Measurements from ENCODE around the gene PPP1R12A. TPM values are rescaled to one million over a fixed set of nuclear protein-coding genes. Genes with fewer than 3 reads are reported as not detected.

The PPP1R12A gene
- total and polyA plus RNA-seq, 9 of the 15 experiments (the other 6 are each of a cell fraction or from before 2014, with no cell fraction given) = 26.4 to 119 (median 53.3) TPM

DNA sequence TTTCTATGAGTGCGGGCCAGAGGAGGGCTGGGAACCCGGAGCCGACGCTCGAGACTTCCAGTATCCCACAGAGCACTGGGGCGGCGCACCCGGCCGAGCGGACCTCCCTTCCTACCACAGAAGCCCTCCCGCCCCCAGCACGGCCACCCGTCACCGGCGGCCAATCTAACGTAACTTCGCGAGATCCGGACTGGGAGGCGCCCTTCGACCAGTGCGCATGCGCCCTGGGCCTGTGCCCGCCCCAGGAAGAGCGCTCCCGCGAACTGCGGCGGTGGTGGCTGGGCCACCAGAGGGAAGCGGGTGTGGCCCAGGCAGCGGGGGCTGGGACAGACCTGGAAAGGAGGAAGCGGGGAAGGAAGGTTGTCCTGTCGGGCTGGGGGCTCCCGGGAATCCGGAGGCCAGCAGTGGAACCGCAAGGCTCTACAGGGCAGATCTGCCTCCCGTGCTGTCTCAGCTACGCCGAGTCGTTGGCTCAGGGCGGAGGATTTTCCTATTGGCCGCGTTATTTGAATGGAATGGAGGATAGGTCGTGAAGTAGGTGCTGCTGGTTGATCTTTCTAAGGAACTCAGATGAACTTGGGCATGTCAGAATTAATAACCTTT, at the start of gene PPP1R12A (continued):
- TF ChIP-seq, protein P1, sequence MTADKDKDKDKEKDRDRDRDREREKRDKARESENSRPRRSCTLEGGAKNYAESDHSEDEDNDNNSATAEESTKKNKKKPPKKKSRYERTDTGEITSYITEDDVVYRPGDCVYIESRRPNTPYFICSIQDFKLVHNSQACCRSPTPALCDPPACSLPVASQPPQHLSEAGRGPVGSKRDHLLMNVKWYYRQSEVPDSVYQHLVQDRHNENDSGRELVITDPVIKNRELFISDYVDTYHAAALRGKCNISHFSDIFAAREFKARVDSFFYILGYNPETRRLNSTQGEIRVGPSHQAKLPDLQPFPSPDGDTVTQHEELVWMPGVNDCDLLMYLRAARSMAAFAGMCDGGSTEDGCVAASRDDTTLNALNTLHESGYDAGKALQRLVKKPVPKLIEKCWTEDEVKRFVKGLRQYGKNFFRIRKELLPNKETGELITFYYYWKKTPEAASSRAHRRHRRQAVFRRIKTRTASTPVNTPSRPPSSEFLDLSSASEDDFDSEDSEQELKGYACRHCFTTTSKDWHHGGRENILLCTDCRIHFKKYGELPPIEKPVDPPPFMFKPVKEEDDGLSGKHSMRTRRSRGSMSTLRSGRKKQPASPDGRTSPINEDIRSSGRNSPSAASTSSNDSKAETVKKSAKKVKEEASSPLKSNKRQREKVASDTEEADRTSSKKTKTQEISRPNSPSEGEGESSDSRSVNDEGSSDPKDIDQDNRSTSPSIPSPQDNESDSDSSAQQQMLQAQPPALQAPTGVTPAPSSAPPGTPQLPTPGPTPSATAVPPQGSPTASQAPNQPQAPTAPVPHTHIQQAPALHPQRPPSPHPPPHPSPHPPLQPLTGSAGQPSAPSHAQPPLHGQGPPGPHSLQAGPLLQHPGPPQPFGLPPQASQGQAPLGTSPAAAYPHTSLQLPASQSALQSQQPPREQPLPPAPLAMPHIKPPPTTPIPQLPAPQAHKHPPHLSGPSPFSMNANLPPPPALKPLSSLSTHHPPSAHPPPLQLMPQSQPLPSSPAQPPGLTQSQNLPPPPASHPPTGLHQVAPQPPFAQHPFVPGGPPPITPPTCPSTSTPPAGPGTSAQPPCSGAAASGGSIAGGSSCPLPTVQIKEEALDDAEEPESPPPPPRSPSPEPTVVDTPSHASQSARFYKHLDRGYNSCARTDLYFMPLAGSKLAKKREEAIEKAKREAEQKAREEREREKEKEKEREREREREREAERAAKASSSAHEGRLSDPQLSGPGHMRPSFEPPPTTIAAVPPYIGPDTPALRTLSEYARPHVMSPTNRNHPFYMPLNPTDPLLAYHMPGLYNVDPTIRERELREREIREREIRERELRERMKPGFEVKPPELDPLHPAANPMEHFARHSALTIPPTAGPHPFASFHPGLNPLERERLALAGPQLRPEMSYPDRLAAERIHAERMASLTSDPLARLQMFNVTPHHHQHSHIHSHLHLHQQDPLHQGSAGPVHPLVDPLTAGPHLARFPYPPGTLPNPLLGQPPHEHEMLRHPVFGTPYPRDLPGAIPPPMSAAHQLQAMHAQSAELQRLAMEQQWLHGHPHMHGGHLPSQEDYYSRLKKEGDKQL (CRISPR knock-in tag; IDR thresholded peaks at IDR 0.05; ENCODE audit: borderline replicate concordance) = no peak
- TF ChIP-seq RBM17 (IDR thresholded peaks at IDR 0.05; ENCODE audit: borderline replicate concordance, low read depth, low read length) (no peak), ZBED1 (IDR thresholded peaks at IDR 0.05) (peak; percentile 78; the same call in 1 of the 2 replicates), FUS (optimal IDR thresholded peaks at IDR 0.05; ENCODE audit: low read depth, low read length) (no peak), NFE2L1 (tag; IDR thresholded peaks at IDR 0.05; ENCODE audit: borderline replicate concordance, low read depth) (no peak), ZNF143 (CRISPR knock-in tag; IDR thresholded peaks at IDR 0.05) (no peak)
- TF ChIP-seq, protein P2, sequence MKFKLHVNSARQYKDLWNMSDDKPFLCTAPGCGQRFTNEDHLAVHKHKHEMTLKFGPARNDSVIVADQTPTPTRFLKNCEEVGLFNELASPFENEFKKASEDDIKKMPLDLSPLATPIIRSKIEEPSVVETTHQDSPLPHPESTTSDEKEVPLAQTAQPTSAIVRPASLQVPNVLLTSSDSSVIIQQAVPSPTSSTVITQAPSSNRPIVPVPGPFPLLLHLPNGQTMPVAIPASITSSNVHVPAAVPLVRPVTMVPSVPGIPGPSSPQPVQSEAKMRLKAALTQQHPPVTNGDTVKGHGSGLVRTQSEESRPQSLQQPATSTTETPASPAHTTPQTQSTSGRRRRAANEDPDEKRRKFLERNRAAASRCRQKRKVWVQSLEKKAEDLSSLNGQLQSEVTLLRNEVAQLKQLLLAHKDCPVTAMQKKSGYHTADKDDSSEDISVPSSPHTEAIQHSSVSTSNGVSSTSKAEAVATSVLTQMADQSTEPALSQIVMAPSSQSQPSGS (CRISPR knock-in tag; IDR thresholded peaks at IDR 0.05) = no peak
- TF ChIP-seq, protein P3, sequence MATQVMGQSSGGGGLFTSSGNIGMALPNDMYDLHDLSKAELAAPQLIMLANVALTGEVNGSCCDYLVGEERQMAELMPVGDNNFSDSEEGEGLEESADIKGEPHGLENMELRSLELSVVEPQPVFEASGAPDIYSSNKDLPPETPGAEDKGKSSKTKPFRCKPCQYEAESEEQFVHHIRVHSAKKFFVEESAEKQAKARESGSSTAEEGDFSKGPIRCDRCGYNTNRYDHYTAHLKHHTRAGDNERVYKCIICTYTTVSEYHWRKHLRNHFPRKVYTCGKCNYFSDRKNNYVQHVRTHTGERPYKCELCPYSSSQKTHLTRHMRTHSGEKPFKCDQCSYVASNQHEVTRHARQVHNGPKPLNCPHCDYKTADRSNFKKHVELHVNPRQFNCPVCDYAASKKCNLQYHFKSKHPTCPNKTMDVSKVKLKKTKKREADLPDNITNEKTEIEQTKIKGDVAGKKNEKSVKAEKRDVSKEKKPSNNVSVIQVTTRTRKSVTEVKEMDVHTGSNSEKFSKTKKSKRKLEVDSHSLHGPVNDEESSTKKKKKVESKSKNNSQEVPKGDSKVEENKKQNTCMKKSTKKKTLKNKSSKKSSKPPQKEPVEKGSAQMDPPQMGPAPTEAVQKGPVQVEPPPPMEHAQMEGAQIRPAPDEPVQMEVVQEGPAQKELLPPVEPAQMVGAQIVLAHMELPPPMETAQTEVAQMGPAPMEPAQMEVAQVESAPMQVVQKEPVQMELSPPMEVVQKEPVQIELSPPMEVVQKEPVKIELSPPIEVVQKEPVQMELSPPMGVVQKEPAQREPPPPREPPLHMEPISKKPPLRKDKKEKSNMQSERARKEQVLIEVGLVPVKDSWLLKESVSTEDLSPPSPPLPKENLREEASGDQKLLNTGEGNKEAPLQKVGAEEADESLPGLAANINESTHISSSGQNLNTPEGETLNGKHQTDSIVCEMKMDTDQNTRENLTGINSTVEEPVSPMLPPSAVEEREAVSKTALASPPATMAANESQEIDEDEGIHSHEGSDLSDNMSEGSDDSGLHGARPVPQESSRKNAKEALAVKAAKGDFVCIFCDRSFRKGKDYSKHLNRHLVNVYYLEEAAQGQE (IDR thresholded peaks at IDR 0.05; ENCODE audit: borderline replicate concordance) = 0 out of 2 replicates have a peak, but pooled peaks have one; percentile 7
- TF ChIP-seq, protein P3 (CRISPR knock-in tag; IDR thresholded peaks at IDR 0.05; ENCODE audit: low read depth) = peak; percentile 49; the same call in 1 of the 2 replicates

All from K562 (cell line).